HG02943 (cell line): ENCODE measurements around the gene DLG2.
A peak's percentile ranks its signal among the peaks of the same experiment; 100 is the strongest.

Experiments used
- ATAC-seq: cut with Tn5 transposase; IDR thresholded peaks from one replicate; pipeline ENCODE4 v1.9.1; 2021; ENCODE audit warnings: mild to moderate bottlenecking, low read depth, moderate library complexity; ENCODE audit not compliant: unreplicated experiment

The DLG2 gene

GRCh38 chr11:85137597-85137996 is 489.5 kb downstream of the DLG2 start:
- ATAC-seq: no peak

- ATAC-seq: no peak
These were observed 493.5 kb downstream of the DLG2 start for GRCh38 chr11:85133636-85134035.

GRCh38 chr11:85132851-85133585 is 494.1 kb downstream of the DLG2 start:
- no peak for ATAC-seq

- ATAC-seq: no peak
These were observed 499.8 kb downstream of the DLG2 start for GRCh38 chr11:85127349-85127748.

GRCh38 chr11:85123752-85124231 is 503.4 kb downstream of the DLG2 start:
- ATAC-seq: peak; percentile 89

GRCh38 chr11:85118151-85118550 is 509.0 kb downstream of the DLG2 start:
- no peak for ATAC-seq

GRCh38 chr11:85115798-85116197 is 511.3 kb downstream of the DLG2 start:
- ATAC-seq: no peak

- ATAC-seq: no peak
These were observed 512.4 kb downstream of the DLG2 start for GRCh38 chr11:85114786-85115185.

GRCh38 chr11:85110246-85110645 is 516.9 kb downstream of the DLG2 start:
- peak; percentile 97 for ATAC-seq

- ATAC-seq: peak; percentile 71
These were observed 518.0 kb downstream of the DLG2 start for GRCh38 chr11:85109141-85109540.

GRCh38 chr11:85105868-85106267 is 521.3 kb downstream of the DLG2 start:
- ATAC-seq: no peak

GRCh38 chr11:85099522-85099921 is 527.6 kb downstream of the DLG2 start:
- no peak for ATAC-seq

- no peak for ATAC-seq
These were observed 528.1 kb downstream of the DLG2 start for GRCh38 chr11:85098996-85099395.

GRCh38 chr11:85096939-85097338 is 530.2 kb downstream of the DLG2 start:
- ATAC-seq: no peak

GRCh38 chr11:85095239-85095638 is 531.9 kb downstream of the DLG2 start:
- ATAC-seq: no peak

GRCh38 chr11:85094795-85095194 is 532.3 kb downstream of the DLG2 start:
- ATAC-seq: no peak

- ATAC-seq: no peak
These were observed 537.5 kb downstream of the DLG2 start for GRCh38 chr11:85089654-85090053.

GRCh38 chr11:85088286-85088685 is 538.9 kb downstream of the DLG2 start:
- no peak for ATAC-seq

GRCh38 chr11:85086504-85087284 is 540.5 kb downstream of the DLG2 start:
- no peak for ATAC-seq

- ATAC-seq: no peak
These were observed 550.4 kb downstream of the DLG2 start for GRCh38 chr11:85076535-85077330.

GRCh38 chr11:85062659-85063058 is 564.5 kb downstream of the DLG2 start:
- peak; percentile 99 for ATAC-seq
